ENCODE results near the gene APOL1.

- TF ChIP-seq CTCF (IDR thresholded peaks at IDR 0.05), result no peak
- no peak for TF ChIP-seq POLR2A (IDR thresholded peaks at IDR 0.05)
Observed at GRCh38 chr22:36282328-36282831, 29.4 kb downstream of the APOL1 start.
